Liver (tissue), 3 donors: ENCODE results near the gene ZNF358.

Experiments
- CTCF ChIP-seq: fragments of 150-350 bp; IDR thresholded peaks from 2 replicates; pipeline ENCODE4 v1.5.1; 2017; ENCODE audit warnings: improper control_type of control experiment, low read depth, low read length; ENCODE audit not compliant: missing input control
- EGR1 ChIP-seq, 2 donors: IDR thresholded peaks; 2 replicates each; pipeline ENCODE4 v1.6.1; 2016 to 2018; ENCODE audit warnings: antibody characterized with exemption in 2 of 2, low read depth in 2 of 2
- FOXA1 ChIP-seq: IDR thresholded peaks from 2 replicates; pipeline ENCODE4 v1.6.1; 2016; ENCODE audit warnings: antibody characterized with exemption
- FOXA2 ChIP-seq: IDR thresholded peaks from 2 replicates; pipeline ENCODE4 v1.6.1; 2016; ENCODE audit warnings: antibody characterized with exemption
- GABPA ChIP-seq, 2 donors: IDR thresholded peaks in 1 of 2; conservative IDR thresholded peaks in 1 of 2; 2 replicates each; pipeline ENCODE4 v1.6.1; 2016; ENCODE audit warnings: antibody characterized with exemption in 2 of 2, mild to moderate bottlenecking in 1 of 2, moderate library complexity in 1 of 2
- JUND ChIP-seq, 2 donors: IDR thresholded peaks; 2 replicates each; pipeline ENCODE4 v1.6.1; 2016; ENCODE audit warnings: antibody characterized with exemption in 2 of 2
- RAD21 ChIP-seq, 2 donors: IDR thresholded peaks; 2 replicates each; pipeline ENCODE4 v1.6.1; 2016; ENCODE audit warnings: antibody characterized with exemption in 2 of 2, mild to moderate bottlenecking in 2 of 2
- REST ChIP-seq: IDR thresholded peaks from 2 replicates; pipeline ENCODE4 v1.6.1; 2016; ENCODE audit warnings: antibody characterized with exemption, mild to moderate bottlenecking
- RXRA ChIP-seq, 2 donors: IDR thresholded peaks; 2 replicates each; pipeline ENCODE4 v1.6.1; 2017 to 2018; ENCODE audit warnings: antibody characterized with exemption in 2 of 2, mild to moderate bottlenecking in 1 of 2
- SP1 ChIP-seq: IDR thresholded peaks from 2 replicates; pipeline ENCODE4 v1.6.1; 2018; ENCODE audit warnings: antibody characterized with exemption, mild to moderate bottlenecking
- TAF1 ChIP-seq: conservative IDR thresholded peaks from 2 replicates; pipeline ENCODE4 v1.6.1; 2016; ENCODE audit warnings: antibody characterized with exemption, mild to moderate bottlenecking
- YY1 ChIP-seq: IDR thresholded peaks from 2 replicates; pipeline ENCODE4 v1.6.1; 2016; ENCODE audit warnings: antibody characterized with exemption, mild to moderate bottlenecking
- TF ChIP-seq, protein P1 (sequence below): IDR thresholded peaks from 2 replicates; pipeline ENCODE4 v1.6.1; 2016; ENCODE audit warnings: antibody characterized with exemption
- TF ChIP-seq, protein P2 (sequence below): IDR thresholded peaks from 2 replicates; pipeline ENCODE4 v1.6.1; 2016; ENCODE audit warnings: antibody characterized with exemption
- donor health status: healthy.
- donor health status: healthy.

- no peak for TF ChIP-seq JUND (IDR thresholded peaks at IDR 0.05)
- no peak for TF ChIP-seq FOXA2
- TF ChIP-seq, protein P1, sequence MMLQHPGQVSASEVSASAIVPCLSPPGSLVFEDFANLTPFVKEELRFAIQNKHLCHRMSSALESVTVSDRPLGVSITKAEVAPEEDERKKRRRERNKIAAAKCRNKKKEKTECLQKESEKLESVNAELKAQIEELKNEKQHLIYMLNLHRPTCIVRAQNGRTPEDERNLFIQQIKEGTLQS, result no peak
- TF ChIP-seq, protein P2, sequence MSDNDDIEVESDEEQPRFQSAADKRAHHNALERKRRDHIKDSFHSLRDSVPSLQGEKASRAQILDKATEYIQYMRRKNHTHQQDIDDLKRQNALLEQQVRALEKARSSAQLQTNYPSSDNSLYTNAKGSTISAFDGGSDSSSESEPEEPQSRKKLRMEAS, result no peak
- no peak for TF ChIP-seq CTCF
- TF ChIP-seq REST, result no peak
- no peak for TF ChIP-seq YY1
- TF ChIP-seq RAD21 (IDR thresholded peaks at IDR 0.05), result no peak
- no peak for TF ChIP-seq TAF1
- TF ChIP-seq SP1, result no peak
- TF ChIP-seq FOXA1, result no peak
- TF ChIP-seq EGR1 (IDR thresholded peaks at IDR 0.05; ENCODE audit: low read depth in 2 of 2), result no peak
- TF ChIP-seq GABPA (IDR thresholded peaks at IDR 0.05 in 1 of 2, conservative IDR thresholded peaks at IDR 0.05 in 1 of 2), result no peak
- TF ChIP-seq RXRA (IDR thresholded peaks at IDR 0.05), result no peak
These were observed 29.0 kb upstream of the ZNF358 start for GRCh38 chr19:7486923-7487322.
